IPS DF 6.9 (cell line): Measurements from ENCODE around the gene RALB.

Source experiments
- DNase-seq: peaks from one replicate; pipeline ENCODE4 v3.0.0-alpha.2; 2013; ENCODE audit warnings: low read depth, low spot score
- H3K27ac ChIP-seq: one replicate; pipeline ENCODE4 v1.5.1; 2013; ENCODE audit warnings: low read length, control low read depth
- H3K27me3 ChIP-seq: 2 replicates; pipeline ENCODE4 v1.6.1; 2013; ENCODE audit warnings: mild to moderate bottlenecking, low read length; ENCODE audit not compliant: control insufficient read depth, insufficient read depth
- H3K36me3 ChIP-seq: 2 replicates; pipeline ENCODE4 v1.6.1; 2013; ENCODE audit warnings: low read length; ENCODE audit not compliant: control insufficient read depth, insufficient read depth
- H3K4me1 ChIP-seq: 2 replicates; pipeline ENCODE4 v1.6.1; 2013; ENCODE audit warnings: low read length; ENCODE audit not compliant: control insufficient read depth, insufficient read depth
- H3K4me3 ChIP-seq: 2 replicates; pipeline ENCODE4 v1.5.1; 2013; ENCODE audit warnings: mild to moderate bottlenecking, low read length
- H3K9me3 ChIP-seq: 2 replicates; pipeline ENCODE4 v1.6.1; 2013; ENCODE audit warnings: low read length, inconsistent platforms; ENCODE audit not compliant: control insufficient read depth, insufficient read depth
- WGBS: extraction: QIAGEN DNeasy Blood & Tissue Kit; methylation state at CpG from one replicate; pipeline ENCODE4 v1.1.7; 2013; ENCODE audit warnings: mixed read lengths, missing lambda C conversion rate; ENCODE audit not compliant: insufficient read length, insufficient coverage; 5-methylcytosine and 5-hydroxymethylcytosine counted together

Gene RALB

GRCh38 chr2:120323214-120323613, 70.6 kb downstream of the RALB start:
- Histone ChIP-seq H3K4me1 (no peaks in the 10 kb centered on the region), H3K4me3 (no peak overlapping the region), H3K27ac (no peak overlapping the region), H3K27me3 (no peaks in the 10 kb centered on the region), H3K36me3 (no peaks in the 10 kb centered on the region), H3K9me3 (no peaks in the 10 kb centered on the region)
- no CpG with 5 or more reads among the region's 10 CpGs for WGBS
- no peak for DNase-seq

DNA sequence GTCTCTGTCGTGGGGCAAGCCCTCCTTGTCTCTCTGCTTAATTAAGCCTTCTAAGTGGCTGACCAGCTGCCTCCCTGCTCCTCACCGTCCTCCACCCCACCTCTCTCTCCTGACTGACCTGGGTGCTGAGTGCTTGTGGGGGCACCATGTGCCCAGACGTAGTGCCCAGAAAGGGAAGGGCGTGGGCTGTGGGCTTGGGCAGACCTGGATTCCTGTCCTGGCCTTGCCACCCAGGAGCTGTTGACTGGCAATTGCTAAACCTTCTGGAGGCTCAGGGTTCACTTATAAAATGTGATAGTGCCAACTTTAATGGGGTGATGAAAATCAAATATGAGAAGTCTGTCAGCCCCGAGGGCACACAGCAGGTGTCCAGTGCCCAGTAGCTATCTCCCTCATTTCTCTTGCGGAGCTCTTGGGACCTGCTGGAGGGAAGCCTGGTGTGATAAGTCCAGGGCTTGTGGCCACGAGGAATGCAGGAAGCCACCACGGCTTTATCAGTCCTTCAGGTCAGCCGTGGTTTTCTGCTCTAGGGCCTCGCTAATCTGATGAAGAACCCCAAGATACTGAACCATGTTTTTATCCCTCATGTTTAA, 71.3 kb downstream of the RALB start:
- Histone ChIP-seq H3K9me3 (no peaks in the 10 kb centered on the region), H3K36me3 (no peaks in the 10 kb centered on the region), H3K4me1 (no peaks in the 10 kb centered on the region), H3K27ac (no peak overlapping the region), H3K27me3 (no peaks in the 10 kb centered on the region), H3K4me3 (no peak overlapping the region)
- no CpG with 5 or more reads among the region's 10 CpGs for WGBS
- DNase-seq: no peak

- Histone ChIP-seq H3K36me3 (no peaks in the 10 kb centered on the region), H3K4me1 (no peaks in the 10 kb centered on the region), H3K27me3 (no peaks in the 10 kb centered on the region), H3K27ac (no peak overlapping the region), H3K9me3 (no peaks in the 10 kb centered on the region), H3K4me3 (no peak overlapping the region)
- WGBS: no CpG with 5 or more reads among the region's 7 CpGs
- no peak for DNase-seq
Observed at GRCh38 chr2:120324933-120325332, 72.3 kb downstream of the RALB start.

GRCh38 chr2:120326066-120326465, 73.4 kb downstream of the RALB start:
- H3K27me3 ChIP-seq: no peaks in the 10 kb centered on the region

DNA sequence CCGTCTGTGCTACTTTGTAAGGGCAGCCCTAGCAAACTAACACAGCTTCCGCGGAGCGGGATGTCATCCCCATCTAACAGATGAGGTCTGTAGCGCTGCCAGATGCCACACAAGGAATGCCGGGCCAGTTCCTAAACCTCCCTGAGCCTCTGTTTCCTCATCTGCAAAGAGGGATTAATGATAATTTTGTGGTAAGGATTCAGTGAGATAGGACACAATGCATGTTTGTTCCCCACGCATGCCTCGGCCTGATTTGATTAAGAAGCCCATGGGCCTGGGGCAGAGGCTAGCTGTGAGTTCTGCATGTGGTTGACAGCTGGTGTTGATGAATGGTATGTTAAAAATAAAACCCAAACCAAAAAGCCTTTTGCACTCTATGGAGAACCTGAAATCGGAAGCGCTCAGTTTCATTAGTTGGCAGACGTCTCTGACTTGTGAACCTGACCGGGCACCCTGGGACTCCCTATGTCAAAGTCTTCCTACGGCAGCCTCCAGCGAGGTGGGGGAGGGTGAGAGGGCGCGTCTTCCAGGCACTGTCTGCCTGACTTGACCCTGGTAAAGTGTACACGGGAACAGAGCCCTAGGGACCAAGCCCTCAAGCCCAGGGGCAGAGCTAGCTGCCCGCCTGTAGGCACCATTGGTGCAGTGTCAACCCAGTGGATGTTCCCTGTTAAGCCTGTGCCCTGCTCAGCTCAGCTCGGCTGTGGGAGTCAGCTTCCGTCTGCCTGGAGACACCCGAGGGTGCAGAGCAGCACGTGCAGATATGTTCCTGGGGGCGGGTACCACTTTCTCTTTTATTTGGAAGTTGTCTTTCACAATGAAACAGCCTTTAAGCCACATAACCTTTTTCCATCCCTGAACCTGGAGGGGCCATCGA, 78.5 kb downstream of the RALB start:
- H3K27ac ChIP-seq: no peak overlapping the region
- H3K4me3 ChIP-seq: no peak overlapping the region
- no peak for DNase-seq
- WGBS: no CpG with 5 or more reads among the region's 24 CpGs
- no peaks in the 10 kb centered on the region for H3K27me3 ChIP-seq
- H3K36me3 ChIP-seq: no peaks in the 10 kb centered on the region
- H3K4me1 ChIP-seq: no peaks in the 10 kb centered on the region
- no peaks in the 10 kb centered on the region for H3K9me3 ChIP-seq

More at GRCh38 chr2:120326066-120326465, 73.4 kb downstream of the RALB start:
- Histone ChIP-seq H3K4me1 (no peaks in the 10 kb centered on the region), H3K36me3 (no peaks in the 10 kb centered on the region), H3K27ac (no peak overlapping the region), H3K4me3 (no peak overlapping the region), H3K9me3 (no peaks in the 10 kb centered on the region)
- DNase-seq: no peak
- no CpG with 5 or more reads among the region's 9 CpGs for WGBS

GRCh38 chr2:120331903-120332302, 79.3 kb downstream of the RALB start:
- H3K27ac ChIP-seq: no peak overlapping the region
- no CpG with 5 or more reads among the region's 4 CpGs for WGBS
- no peaks in the 10 kb centered on the region for H3K9me3 ChIP-seq
- no peak for DNase-seq
- no peaks in the 10 kb centered on the region for H3K4me1 ChIP-seq
- H3K27me3 ChIP-seq: no peaks in the 10 kb centered on the region
- no peaks in the 10 kb centered on the region for H3K36me3 ChIP-seq
- no peak overlapping the region for H3K4me3 ChIP-seq

DNA sequence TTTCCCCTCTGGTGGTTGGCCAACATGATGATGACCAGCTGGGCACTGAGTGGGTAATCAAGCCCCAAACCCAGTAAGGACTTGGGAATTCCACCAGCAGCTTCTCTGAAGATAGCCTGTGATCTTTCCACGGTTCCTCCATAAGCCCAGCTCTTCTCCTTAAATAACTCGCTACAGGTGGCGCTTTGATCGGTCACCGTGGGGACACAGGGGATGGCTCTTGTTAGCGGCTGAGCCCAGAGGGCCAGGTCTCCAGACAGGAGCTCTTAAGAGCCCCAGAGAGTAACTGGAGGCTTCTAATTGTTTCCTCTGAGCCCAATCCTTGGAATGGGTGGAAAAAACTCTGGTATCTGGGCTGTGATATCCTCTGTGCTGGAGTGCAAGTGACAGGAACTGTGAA, 79.7 kb downstream of the RALB start:
- no peak overlapping the region for H3K27ac ChIP-seq
- no peaks in the 10 kb centered on the region for H3K27me3 ChIP-seq

GRCh38 chr2:120334068-120334467, 81.4 kb downstream of the RALB start:
- Histone ChIP-seq H3K9me3 (no peaks in the 10 kb centered on the region), H3K27ac (no peak overlapping the region), H3K27me3 (no peaks in the 10 kb centered on the region), H3K36me3 (no peaks in the 10 kb centered on the region), H3K4me1 (no peaks in the 10 kb centered on the region), H3K4me3 (no peak overlapping the region)
- DNase-seq: no peak
- WGBS: no CpG with 5 or more reads among the region's 1 CpG

More for the DNA sequence above, 79.7 kb downstream of the RALB start:
- DNase-seq: no peak
- Histone ChIP-seq H3K36me3 (no peaks in the 10 kb centered on the region), H3K4me1 (no peaks in the 10 kb centered on the region), H3K9me3 (no peaks in the 10 kb centered on the region), H3K4me3 (no peak overlapping the region)
- no CpG with 5 or more reads among the region's 6 CpGs for WGBS

DNA sequence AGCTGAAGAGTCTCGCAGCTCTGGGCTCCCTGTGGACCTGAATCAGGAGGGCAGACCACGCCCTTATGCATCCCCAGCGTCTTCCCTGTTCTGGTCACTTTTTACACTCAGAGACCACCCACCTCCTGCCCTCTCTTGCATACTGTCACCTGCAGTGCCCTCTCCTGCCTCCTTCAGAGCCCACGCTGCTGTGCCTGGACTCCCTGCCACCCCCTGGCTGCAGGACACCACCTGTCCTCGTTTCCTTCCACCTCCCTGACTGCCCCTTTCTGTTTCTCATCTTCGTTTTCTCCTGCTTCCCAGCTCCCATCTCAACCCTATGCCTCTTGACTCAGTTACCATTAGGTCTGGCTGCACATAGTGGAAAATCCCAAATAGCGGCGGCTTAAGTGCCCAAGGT, 84.1 kb downstream of the RALB start:
- H3K27me3 ChIP-seq: 0 out of 2 replicates have a peak, but pooled peaks cover 3% of the 10 kb centered on the region
- DNase-seq: no peak
- no peaks in the 10 kb centered on the region for H3K36me3 ChIP-seq
- no CpG with 5 or more reads among the region's 8 CpGs for WGBS
- no peak overlapping the region for H3K27ac ChIP-seq
- H3K9me3 ChIP-seq: no peaks in the 10 kb centered on the region
- H3K4me1 ChIP-seq: no peaks in the 10 kb centered on the region
- H3K4me3 ChIP-seq: no peak overlapping the region

DNA sequence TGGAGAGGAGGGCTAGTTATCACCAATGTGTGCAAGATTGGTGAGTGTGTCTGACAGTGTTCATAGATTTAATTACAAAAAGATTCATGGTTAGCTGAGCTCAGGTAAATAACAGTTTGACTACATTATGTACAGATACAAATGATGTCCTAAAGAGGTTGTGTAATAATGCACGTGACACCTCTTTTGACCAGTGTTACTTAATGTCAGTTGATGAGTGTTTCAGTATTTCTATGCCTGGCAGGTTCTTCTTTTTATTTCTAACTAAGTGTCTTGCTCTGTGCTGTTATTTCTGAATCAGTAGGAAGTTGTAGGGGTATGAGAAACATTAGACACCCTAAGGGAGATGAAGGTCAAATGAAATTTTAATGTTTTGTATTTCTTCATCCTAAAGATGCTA, 85.4 kb downstream of the RALB start:
- no peaks in the 10 kb centered on the region for H3K9me3 ChIP-seq
- DNase-seq: no peak
- no peaks in the 10 kb centered on the region for H3K4me1 ChIP-seq
- WGBS: no CpG with 5 or more reads among the region's 1 CpG
- H3K36me3 ChIP-seq: no peaks in the 10 kb centered on the region
- H3K4me3 ChIP-seq: no peak overlapping the region
- peaks cover 10% of the 10 kb centered on the region; the same call in 1 of the 2 replicates for H3K27me3 ChIP-seq
- H3K27ac ChIP-seq: no peak overlapping the region
